IPS-NIHi11 (cell line): ENCODE measurements around the gene LRRC61.
"Not testable (repeated sequence)": the region's sequence is repeated elsewhere in the genome, so short reads cannot be mapped to it uniquely, and the experiment has no call there.

ENCODE experiments used
- DNase-seq: peaks from one replicate; pipeline ENCODE4 v3.0.0; 2012; ENCODE audit warnings: mixed read lengths, low spot score

The LRRC61 gene

DNA sequence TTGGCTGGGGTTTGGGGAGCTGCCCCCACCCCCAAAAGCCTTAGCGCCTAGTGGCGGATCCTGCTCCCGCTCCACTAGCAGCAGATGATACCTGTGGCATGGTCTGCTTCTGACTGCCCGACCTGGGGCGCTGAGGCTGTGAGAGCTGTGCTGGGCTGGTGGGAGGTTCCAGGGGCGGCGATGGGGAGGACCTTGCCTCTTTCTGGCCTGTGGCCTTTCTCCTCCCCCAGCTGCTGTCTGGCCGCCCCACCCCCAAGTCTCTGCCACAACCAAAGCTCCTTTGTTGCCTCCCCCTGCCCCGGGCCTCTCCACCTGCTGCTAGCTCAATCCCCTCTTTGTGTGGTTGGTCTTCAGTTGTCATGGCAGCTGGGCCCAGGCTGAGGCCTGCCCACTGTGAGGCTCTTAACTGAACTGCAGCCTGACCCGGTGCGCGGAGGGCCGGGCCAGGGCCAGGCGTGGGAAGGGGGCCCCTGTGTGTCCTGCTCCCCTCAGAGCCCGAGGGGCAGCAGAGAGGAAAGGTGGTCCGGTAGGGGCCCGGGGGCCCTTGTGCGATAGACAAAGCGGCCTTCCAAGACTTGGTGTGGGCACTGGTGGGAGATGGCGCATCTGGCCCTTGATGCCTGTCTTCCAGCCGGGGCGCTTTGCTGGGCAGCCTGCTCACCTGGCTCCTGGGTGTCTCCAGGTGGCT, 60.7 kb downstream of the LRRC61 start:
- DNase-seq = peak; percentile 81

DNA sequence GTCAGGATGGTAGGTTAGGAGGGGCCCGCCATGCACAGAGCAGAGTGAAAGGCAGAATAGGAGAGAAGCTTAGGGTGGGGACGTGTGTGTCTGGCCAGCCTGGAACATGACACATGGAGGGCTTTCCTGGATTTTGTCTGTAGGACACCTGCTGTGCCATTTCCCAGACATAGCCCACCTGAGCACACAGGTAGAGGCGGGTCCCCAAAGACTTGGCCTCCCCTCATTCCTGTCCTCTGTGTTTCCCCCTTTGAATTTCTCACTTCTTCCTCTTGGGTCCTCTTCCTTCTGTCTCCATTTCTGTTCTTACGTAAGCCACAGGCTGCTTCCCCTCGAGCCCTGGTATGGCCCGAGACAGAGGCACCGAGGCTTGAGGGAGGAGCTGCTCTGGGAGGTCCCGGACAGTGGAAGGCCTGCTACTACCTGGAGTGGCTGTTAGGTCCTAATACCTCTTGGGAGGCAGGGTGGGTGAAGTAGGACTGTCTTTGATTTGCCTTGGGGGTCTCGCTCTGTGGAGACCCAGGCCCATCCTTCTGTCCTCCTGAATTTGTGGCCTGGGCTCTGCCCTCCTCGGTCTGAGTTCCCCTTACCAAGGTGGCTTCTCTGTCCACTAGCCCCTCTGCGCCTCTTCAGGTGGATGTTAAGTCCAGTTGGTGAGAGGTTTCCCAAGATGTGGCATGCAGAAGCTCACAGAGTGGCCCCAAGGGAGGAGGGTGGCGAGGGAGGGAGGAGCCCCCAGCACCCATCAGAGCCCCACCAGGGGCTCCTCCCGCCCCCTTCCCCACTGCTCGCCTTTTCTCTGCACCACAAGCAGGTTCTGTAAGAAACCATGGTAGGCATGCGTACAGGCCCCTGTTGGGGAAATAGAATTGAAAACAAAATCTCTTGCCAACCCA, 61.5 kb downstream of the LRRC61 start:
- no peak for DNase-seq

DNA sequence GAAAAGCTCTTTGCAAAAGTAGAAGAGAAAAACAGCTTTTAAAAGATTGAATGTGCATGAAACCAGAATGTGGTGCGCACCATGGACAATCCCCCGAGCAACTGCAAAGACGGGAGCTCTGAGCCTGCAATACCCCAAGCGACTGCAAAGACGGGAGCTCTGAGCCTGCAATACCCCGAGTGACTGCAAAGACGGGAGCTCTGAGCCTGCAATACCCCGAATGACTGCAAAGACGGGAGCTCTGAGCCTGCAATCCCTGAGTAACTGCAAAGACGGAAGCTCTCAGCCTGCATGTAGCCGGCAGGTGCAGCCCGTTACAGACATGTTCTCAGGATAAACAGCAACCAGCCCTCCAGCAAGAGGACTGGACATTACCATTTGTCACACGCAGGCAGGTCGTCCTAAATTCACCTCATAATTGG, 62.2 kb downstream of the LRRC61 start:
- no peak for DNase-seq

DNA sequence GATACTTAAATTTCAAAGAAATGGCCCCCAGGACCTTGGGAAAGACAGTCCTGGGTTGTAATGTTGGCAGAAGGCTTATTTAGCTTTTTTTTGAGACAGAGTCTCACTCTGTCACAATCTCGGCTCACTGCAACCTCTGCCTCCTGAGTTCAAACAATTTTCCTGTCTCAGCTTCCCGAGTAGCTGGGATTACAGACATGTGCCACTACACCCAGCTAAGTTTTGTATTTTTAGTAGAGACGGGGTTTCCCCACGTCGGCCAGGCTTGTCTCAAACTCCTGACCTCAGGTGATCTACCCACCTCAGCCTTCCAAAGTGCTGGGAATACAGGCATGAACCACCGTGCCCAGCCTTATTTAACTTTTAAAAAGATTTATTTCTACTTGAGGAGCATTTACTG, 62.7 kb downstream of the LRRC61 start:
- not testable (repeated sequence) for DNase-seq
